Neural cell (in vitro differentiated cells): Measurements from ENCODE around the gene UBXN6. TPM values are rescaled to one million over a fixed set of nuclear protein-coding genes. Genes with fewer than 3 reads are reported as not detected.

Source experiments
- H2AFZ ChIP-seq: fragments of 200-600, 300-800 bp; sonication (generic), shearing (Covaris generic); 2 replicates; pipeline ENCODE4 v1.6.0; 2014; ENCODE audit warnings: low read depth, mild to moderate bottlenecking, antibody characterized with exemption, low read length, moderate library complexity
- H3F3A ChIP-seq: fragments of 200-600 bp; shearing (Covaris generic); 2 replicates; pipeline ENCODE4 v1.6.1; 2016; ENCODE audit warnings: mild to moderate bottlenecking, moderate library complexity, mixed read lengths, antibody characterized with exemption, low read length; ENCODE audit not compliant: insufficient read depth, poor library complexity, severe bottlenecking
- H3K27ac ChIP-seq: fragments of 200-600, 300-800 bp; sonication (generic), shearing (Covaris generic); 2 replicates; pipeline ENCODE4 v1.5.1; 2014; ENCODE audit warnings: mild to moderate bottlenecking, low read length, moderate library complexity
- H3K27me3 ChIP-seq: fragments of 300-800, 200-600 bp; sonication (generic), shearing (Covaris generic); 2 replicates; pipeline ENCODE4 v1.6.0; 2014; ENCODE audit warnings: mild to moderate bottlenecking, low read depth, low read length, moderate library complexity; ENCODE audit not compliant: insufficient read depth
- H3K36me3 ChIP-seq: fragments of 300-800, 200-600 bp; sonication (generic), shearing (Covaris generic); 2 replicates; pipeline ENCODE4 v1.5.1; 2014; ENCODE audit warnings: mild to moderate bottlenecking, antibody characterized with exemption, low read length, moderate library complexity; ENCODE audit not compliant: insufficient read depth
- H3K4me2 ChIP-seq: fragments of 300-800, 200-600 bp; sonication (generic), shearing (Covaris generic); 2 replicates; pipeline ENCODE4 v1.6.0; 2014; ENCODE audit warnings: mild to moderate bottlenecking, low read length
- H3K4me3 ChIP-seq: fragments of 300-800, 200-600 bp; sonication (generic), shearing (Covaris generic); 2 replicates; pipeline ENCODE4 v1.5.1; 2014; ENCODE audit warnings: mild to moderate bottlenecking, low read length, moderate library complexity
- H3K79me2 ChIP-seq: fragments of 200-600 bp; shearing (Covaris generic); replicated peaks from 2 replicates; pipeline ENCODE4 v1.6.0; 2014; ENCODE audit warnings: mild to moderate bottlenecking, low read length, moderate library complexity; ENCODE audit not compliant: insufficient read depth
- H3K9ac ChIP-seq: fragments of 300-800, 200-600 bp; sonication (generic), shearing (Covaris generic); 2 replicates; pipeline ENCODE4 v1.6.1; 2016; ENCODE audit warnings: mild to moderate bottlenecking, low read length, mixed read lengths
- H3K9me2 ChIP-seq: fragments of 200-600 bp; shearing (Covaris generic); 2 replicates; pipeline ENCODE4 v1.6.1; 2016; ENCODE audit warnings: mild to moderate bottlenecking, low read length, mixed read lengths; ENCODE audit not compliant: insufficient read depth
- H3K9me3 ChIP-seq: fragments of 200-600, 300-800 bp; sonication (generic), shearing (Covaris generic); 2 replicates; pipeline ENCODE4 v1.6.1; 2016; ENCODE audit warnings: mild to moderate bottlenecking, mixed run types, low read length, moderate library complexity, mixed read lengths
- H4K20me1 ChIP-seq: fragments of 200-600 bp; shearing (Covaris generic); 2 replicates; pipeline ENCODE4 v1.6.1; 2016; ENCODE audit warnings: mild to moderate bottlenecking, mixed run types; ENCODE audit not compliant: insufficient read depth
- EP300 ChIP-seq: fragments of 450-650 bp; conservative IDR thresholded peaks from 2 replicates; pipeline ENCODE4 v1.6.1; 2014; ENCODE audit warnings: antibody characterized with exemption, mild to moderate bottlenecking, moderate library complexity; ENCODE audit not compliant: poor library complexity, severe bottlenecking
- EZH2 ChIP-seq: fragments of 200-600, 300-800 bp; shearing (Covaris generic), sonication (generic); IDR thresholded peaks from 2 replicates; pipeline ENCODE4 v1.6.1; 2014; ENCODE audit warnings: antibody characterized with exemption, low read length, borderline replicate concordance, mild to moderate bottlenecking; ENCODE audit not compliant: insufficient read depth, poor library complexity, severe bottlenecking
- MXI1 ChIP-seq: fragments of 450-650 bp; conservative IDR thresholded peaks from 2 replicates; pipeline ENCODE4 v1.6.1; 2014; ENCODE audit warnings: antibody characterized with exemption, mild to moderate bottlenecking; ENCODE audit not compliant: poor library complexity, severe bottlenecking
- POLR2AphosphoS5 ChIP-seq: IDR thresholded peaks from 2 replicates; pipeline ENCODE4 v1.6.1; 2012
- RAD21 ChIP-seq: fragments of 450-650 bp; conservative IDR thresholded peaks from 2 replicates; pipeline ENCODE4 v1.6.1; 2014; ENCODE audit warnings: antibody characterized with exemption, mild to moderate bottlenecking, moderate library complexity
- SMC3 ChIP-seq: fragments of 450-650 bp; conservative IDR thresholded peaks from 2 replicates; pipeline ENCODE4 v1.6.1; 2014; ENCODE audit warnings: antibody characterized with exemption, mild to moderate bottlenecking, moderate library complexity; ENCODE audit not compliant: poor library complexity
- TAF1 ChIP-seq: IDR thresholded peaks from 2 replicates; pipeline ENCODE4 v1.6.1; 2012; ENCODE audit warnings: low read depth
- polyA plus RNA-seq: library from polyadenylated mRNA; depleted of rRNA; stranded (reverse); fragments of >200 nt; gene quantifications from 2 replicates; pipeline ENCODE4 v1.2.3, GENCODE V29; 2014
- TF ChIP-seq, protein P1 (sequence below): IDR thresholded peaks from 2 replicates; pipeline ENCODE4 v1.6.1; 2012; ENCODE audit warnings: borderline replicate concordance
- TF ChIP-seq, protein P2 (sequence below): fragments of 450-650 bp; IDR thresholded peaks from 2 replicates; pipeline ENCODE4 v1.5.1; 2014; ENCODE audit warnings: antibody characterized with exemption, mild to moderate bottlenecking, moderate library complexity; ENCODE audit not compliant: poor library complexity, severe bottlenecking

The UBXN6 gene
- polyA plus RNA-seq, 1 donor from 2014 or later: 102 TPM

DNA sequence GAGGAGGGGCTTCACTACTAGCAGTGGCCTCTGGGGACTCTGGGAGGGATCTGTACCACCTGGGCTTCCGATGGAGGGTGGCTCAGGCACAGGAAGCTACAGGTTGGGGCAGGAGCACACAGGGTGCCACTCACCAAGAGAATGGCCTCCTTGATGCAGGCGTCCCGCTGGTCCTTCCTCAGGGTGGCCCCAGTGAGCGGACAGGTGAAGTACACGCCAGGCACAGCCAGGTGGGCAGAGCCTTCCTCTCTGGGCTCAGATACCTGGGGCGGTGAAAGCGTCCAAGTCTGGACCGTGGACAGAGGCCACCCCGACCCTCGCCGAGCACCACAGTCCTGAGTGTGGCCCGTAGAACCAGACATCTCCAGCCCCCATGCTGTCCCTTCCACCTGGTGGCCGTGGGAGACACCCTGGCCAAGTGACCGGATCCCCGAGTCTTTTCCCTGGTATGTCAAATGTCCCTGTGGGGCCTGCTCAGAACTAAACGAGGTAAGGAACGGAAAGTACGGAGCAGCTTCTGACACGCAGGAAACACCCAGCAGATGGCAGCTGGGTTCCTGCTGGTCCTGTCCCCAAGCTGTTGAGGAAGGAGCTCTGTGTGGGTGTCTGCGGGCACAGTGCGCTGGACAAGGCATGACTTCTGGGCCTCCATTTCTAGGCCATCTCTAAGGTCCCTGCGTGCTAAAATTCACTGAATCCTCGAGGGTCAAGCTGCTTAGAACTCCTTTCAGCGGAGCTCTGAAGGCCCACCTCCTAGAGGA is 5.2 kb downstream of the UBXN6 start:
- Histone ChIP-seq H3K27me3 (no peaks in the 10 kb centered on the region), H3K4me2 (no peak overlapping the region), H2AFZ (no peak overlapping the region), H4K20me1 (no peaks in the 10 kb centered on the region), H3F3A (no peaks in the 10 kb centered on the region), H3K9me2 (no peaks in the 10 kb centered on the region), H3K9me3 (no peaks in the 10 kb centered on the region), H3K79me2 (peaks cover 10% of the 10 kb centered on the region), H3K27ac (no peak overlapping the region), H3K36me3 (peaks cover 5% of the 10 kb centered on the region), H3K9ac (no peak overlapping the region), H3K4me3 (no peak overlapping the region)
- no peak for TF ChIP-seq RAD21
- no peak for TF ChIP-seq TAF1

DNA sequence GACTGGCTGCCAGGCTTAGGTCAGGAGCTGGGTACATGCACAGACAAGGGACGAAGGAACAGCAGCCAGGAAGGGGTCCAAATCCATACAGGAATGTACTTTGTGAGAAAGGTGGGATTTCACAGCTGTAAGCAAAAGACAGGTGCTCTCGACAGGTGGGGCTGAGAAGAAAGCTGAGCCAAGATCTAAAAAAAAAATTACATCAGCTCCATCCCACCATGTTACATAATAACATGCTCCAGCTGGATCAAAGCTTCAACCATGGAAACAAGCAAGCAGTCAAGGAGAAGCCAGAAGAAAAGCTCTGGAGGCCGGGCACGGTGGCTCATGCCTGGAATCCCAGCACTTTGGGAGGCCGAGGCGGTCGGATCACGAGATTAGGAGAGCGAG is 8.0 kb downstream of the UBXN6 start:
- Histone ChIP-seq H4K20me1 (no peaks in the 10 kb centered on the region), H3K9ac (no peak overlapping the region), H3K27me3 (no peaks in the 10 kb centered on the region), H3K9me3 (no peaks in the 10 kb centered on the region), H3K79me2 (no peaks in the 10 kb centered on the region), H3F3A (no peaks in the 10 kb centered on the region), H3K4me2 (no peak overlapping the region), H3K9me2 (no peaks in the 10 kb centered on the region), H3K4me3 (no peak overlapping the region), H2AFZ (no peak overlapping the region), H3K36me3 (peaks cover 5% of the 10 kb centered on the region), H3K27ac (no peak overlapping the region)
- TF ChIP-seq POLR2AphosphoS5 (no peak), RAD21 (no peak), EP300 (no peak), EZH2 (no peak), TAF1 (no peak)
- TF ChIP-seq, protein P1, sequence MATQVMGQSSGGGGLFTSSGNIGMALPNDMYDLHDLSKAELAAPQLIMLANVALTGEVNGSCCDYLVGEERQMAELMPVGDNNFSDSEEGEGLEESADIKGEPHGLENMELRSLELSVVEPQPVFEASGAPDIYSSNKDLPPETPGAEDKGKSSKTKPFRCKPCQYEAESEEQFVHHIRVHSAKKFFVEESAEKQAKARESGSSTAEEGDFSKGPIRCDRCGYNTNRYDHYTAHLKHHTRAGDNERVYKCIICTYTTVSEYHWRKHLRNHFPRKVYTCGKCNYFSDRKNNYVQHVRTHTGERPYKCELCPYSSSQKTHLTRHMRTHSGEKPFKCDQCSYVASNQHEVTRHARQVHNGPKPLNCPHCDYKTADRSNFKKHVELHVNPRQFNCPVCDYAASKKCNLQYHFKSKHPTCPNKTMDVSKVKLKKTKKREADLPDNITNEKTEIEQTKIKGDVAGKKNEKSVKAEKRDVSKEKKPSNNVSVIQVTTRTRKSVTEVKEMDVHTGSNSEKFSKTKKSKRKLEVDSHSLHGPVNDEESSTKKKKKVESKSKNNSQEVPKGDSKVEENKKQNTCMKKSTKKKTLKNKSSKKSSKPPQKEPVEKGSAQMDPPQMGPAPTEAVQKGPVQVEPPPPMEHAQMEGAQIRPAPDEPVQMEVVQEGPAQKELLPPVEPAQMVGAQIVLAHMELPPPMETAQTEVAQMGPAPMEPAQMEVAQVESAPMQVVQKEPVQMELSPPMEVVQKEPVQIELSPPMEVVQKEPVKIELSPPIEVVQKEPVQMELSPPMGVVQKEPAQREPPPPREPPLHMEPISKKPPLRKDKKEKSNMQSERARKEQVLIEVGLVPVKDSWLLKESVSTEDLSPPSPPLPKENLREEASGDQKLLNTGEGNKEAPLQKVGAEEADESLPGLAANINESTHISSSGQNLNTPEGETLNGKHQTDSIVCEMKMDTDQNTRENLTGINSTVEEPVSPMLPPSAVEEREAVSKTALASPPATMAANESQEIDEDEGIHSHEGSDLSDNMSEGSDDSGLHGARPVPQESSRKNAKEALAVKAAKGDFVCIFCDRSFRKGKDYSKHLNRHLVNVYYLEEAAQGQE: no peak

DNA sequence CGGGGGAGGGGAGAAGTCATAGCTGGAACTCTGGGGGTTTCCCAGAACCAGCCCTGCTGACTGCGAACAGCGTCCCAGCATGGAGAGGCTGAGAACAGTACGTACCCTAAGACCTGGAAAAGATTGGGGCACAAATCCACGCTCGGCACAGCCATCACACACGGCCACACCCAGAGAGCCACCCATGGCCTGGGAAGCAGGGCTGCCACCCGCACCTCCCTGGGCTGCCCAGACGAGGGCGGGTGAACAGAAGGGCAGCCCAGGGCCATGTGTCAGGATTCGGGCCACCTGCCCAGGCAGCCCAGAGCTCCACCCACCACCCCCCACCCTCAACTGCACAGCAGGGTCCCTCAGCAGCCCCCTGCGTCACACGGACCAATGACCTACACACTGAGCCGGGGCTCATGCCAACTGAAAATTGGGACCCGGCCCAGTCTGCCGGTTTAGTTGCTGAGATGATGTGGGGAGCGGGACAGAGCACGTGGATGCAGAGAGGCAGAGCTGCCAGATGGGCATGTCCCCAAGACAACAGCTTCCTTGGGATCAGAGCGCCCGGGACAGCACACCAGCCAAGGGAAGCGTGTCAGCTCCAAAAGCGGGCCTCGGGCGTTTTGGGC is 8.5 kb downstream of the UBXN6 start:
- Histone ChIP-seq H3K27me3 (no peaks in the 10 kb centered on the region), H2AFZ (no peak overlapping the region), H3K9me2 (no peaks in the 10 kb centered on the region), H3K36me3 (peaks cover 5% of the 10 kb centered on the region), H3K9ac (no peak overlapping the region), H3K4me2 (no peak overlapping the region), H3K9me3 (no peaks in the 10 kb centered on the region), H4K20me1 (no peaks in the 10 kb centered on the region), H3K27ac (no peak overlapping the region), H3K79me2 (no peaks in the 10 kb centered on the region), H3F3A (no peaks in the 10 kb centered on the region), H3K4me3 (no peak overlapping the region)
- TF ChIP-seq, protein P1: no peak
- no peak for TF ChIP-seq EZH2
- no peak for TF ChIP-seq MXI1
- TF ChIP-seq, protein P2, sequence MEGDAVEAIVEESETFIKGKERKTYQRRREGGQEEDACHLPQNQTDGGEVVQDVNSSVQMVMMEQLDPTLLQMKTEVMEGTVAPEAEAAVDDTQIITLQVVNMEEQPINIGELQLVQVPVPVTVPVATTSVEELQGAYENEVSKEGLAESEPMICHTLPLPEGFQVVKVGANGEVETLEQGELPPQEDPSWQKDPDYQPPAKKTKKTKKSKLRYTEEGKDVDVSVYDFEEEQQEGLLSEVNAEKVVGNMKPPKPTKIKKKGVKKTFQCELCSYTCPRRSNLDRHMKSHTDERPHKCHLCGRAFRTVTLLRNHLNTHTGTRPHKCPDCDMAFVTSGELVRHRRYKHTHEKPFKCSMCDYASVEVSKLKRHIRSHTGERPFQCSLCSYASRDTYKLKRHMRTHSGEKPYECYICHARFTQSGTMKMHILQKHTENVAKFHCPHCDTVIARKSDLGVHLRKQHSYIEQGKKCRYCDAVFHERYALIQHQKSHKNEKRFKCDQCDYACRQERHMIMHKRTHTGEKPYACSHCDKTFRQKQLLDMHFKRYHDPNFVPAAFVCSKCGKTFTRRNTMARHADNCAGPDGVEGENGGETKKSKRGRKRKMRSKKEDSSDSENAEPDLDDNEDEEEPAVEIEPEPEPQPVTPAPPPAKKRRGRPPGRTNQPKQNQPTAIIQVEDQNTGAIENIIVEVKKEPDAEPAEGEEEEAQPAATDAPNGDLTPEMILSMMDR: no peak
- TF ChIP-seq TAF1: no peak
- no peak for TF ChIP-seq RAD21
- TF ChIP-seq SMC3: no peak
- no peak for TF ChIP-seq POLR2AphosphoS5
- no peak for TF ChIP-seq EP300
